ENCODE results near the gene KLHL33.

GRCh38 chr14:20435582-20436362 is at the start of gene KLHL33:
- TF ChIP-seq CTCF (IDR thresholded peaks at IDR 0.05; ENCODE audit: extremely low read depth in 1 of 2, insufficient read depth in 1 of 2, low read depth in 1 of 2, low read length in 2 of 2): no peak
- no peak for TF ChIP-seq MAX (IDR thresholded peaks at IDR 0.05; ENCODE audit: insufficient read depth, insufficient read length)
- TF ChIP-seq POLR2AphosphoS5 (IDR thresholded peaks at IDR 0.05; ENCODE audit: insufficient read depth, low read depth, low read length): no peak
- no peak for TF ChIP-seq EZH2 (IDR thresholded peaks at IDR 0.05; ENCODE audit: borderline replicate concordance, low read depth, low read length, severe bottlenecking)
- no peak for TF ChIP-seq POLR2A (IDR thresholded peaks at IDR 0.05; ENCODE audit: low read depth, low read length)
- TF ChIP-seq FOS (IDR thresholded peaks at IDR 0.05; ENCODE audit: borderline replicate concordance, insufficient read depth, low read length): no peak
